ENCODE measurements around the gene CCNT2.

The CCNT2 gene

GRCh38 chr2:134946073-134946472, 27.5 kb downstream of the CCNT2 start:
- H3K27me3 ChIP-seq (ENCODE audit: control insufficient read depth, insufficient read depth, low read length): no peaks in the 10 kb centered on the region
- H3K36me3 ChIP-seq (ENCODE audit: control insufficient read depth, insufficient read depth, low read length): no peaks in the 10 kb centered on the region
- H3K9ac ChIP-seq: no peak overlapping the region
- peaks cover 27% of the 10 kb centered on the region for H3K79me2 ChIP-seq
- no peak for TF ChIP-seq CTCF (IDR thresholded peaks at IDR 0.05)
- H3K4me1 ChIP-seq: peaks cover 10% of the 10 kb centered on the region
- H2AFZ ChIP-seq: no peak overlapping the region
- H3K4me3 ChIP-seq (ENCODE audit: low read depth, low read length): no peak overlapping the region
- no peak overlapping the region for H3K27ac ChIP-seq
- no peaks in the 10 kb centered on the region for H3K9me3 ChIP-seq (ENCODE audit: control insufficient read depth, low read length)
- H3K4me2 ChIP-seq (ENCODE audit: low read length): no peak overlapping the region

- H3K36me3 ChIP-seq (ENCODE audit: control insufficient read depth, insufficient read depth, low read length): no peaks in the 10 kb centered on the region
Observed at GRCh38 chr2:134949981-134950708, 31.5 kb downstream of the CCNT2 start.

GRCh38 chr2:134950886-134951285, 32.3 kb downstream of the CCNT2 start:
- Histone ChIP-seq H3K4me3 (ENCODE audit: low read depth, low read length) (no peak overlapping the region), H3K9me3 (ENCODE audit: control insufficient read depth, low read length) (no peaks in the 10 kb centered on the region), H3K27ac (no peak overlapping the region), H3K9ac (no peak overlapping the region), H3K79me2 (peaks cover 20% of the 10 kb centered on the region), H3K27me3 (ENCODE audit: control insufficient read depth, insufficient read depth, low read length) (no peaks in the 10 kb centered on the region), H3K4me2 (ENCODE audit: low read length) (no peak overlapping the region), H3K4me1 (no peaks in the 10 kb centered on the region), H3K36me3 (ENCODE audit: control insufficient read depth, insufficient read depth, low read length) (no peaks in the 10 kb centered on the region), H2AFZ (no peak overlapping the region)
- no peak for TF ChIP-seq CTCF (IDR thresholded peaks at IDR 0.05)

More at GRCh38 chr2:134949981-134950708, 31.5 kb downstream of the CCNT2 start:
- H3K9ac ChIP-seq: no peak overlapping the region
- H2AFZ ChIP-seq: no peak overlapping the region
- no peak for TF ChIP-seq CTCF (IDR thresholded peaks at IDR 0.05)
- peaks cover 20% of the 10 kb centered on the region for H3K79me2 ChIP-seq
- peaks cover 2% of the 10 kb centered on the region for H3K4me1 ChIP-seq
- H3K4me2 ChIP-seq (ENCODE audit: low read length): no peak overlapping the region
- H3K4me3 ChIP-seq (ENCODE audit: low read depth, low read length): no peak overlapping the region
- no peaks in the 10 kb centered on the region for H3K27me3 ChIP-seq (ENCODE audit: control insufficient read depth, insufficient read depth, low read length)
- H3K27ac ChIP-seq: no peak overlapping the region
- no peaks in the 10 kb centered on the region for H3K9me3 ChIP-seq (ENCODE audit: control insufficient read depth, low read length)

GRCh38 chr2:134952608-134953007, 34.0 kb downstream of the CCNT2 start:
- no peaks in the 10 kb centered on the region for H3K36me3 ChIP-seq (ENCODE audit: control insufficient read depth, insufficient read depth, low read length)

More at GRCh38 chr2:134952608-134953007, 34.0 kb downstream of the CCNT2 start:
- H3K4me1 ChIP-seq: no peaks in the 10 kb centered on the region
- TF ChIP-seq CTCF (IDR thresholded peaks at IDR 0.05): no peak
- peaks cover 16% of the 10 kb centered on the region for H3K79me2 ChIP-seq
- no peak overlapping the region for H3K27ac ChIP-seq
- H3K9me3 ChIP-seq (ENCODE audit: control insufficient read depth, low read length): no peaks in the 10 kb centered on the region
- no peak overlapping the region for H3K4me3 ChIP-seq (ENCODE audit: low read depth, low read length)
- no peaks in the 10 kb centered on the region for H3K27me3 ChIP-seq (ENCODE audit: control insufficient read depth, insufficient read depth, low read length)
- H2AFZ ChIP-seq: no peak overlapping the region
- no peak overlapping the region for H3K9ac ChIP-seq
- H3K4me2 ChIP-seq (ENCODE audit: low read length): no peak overlapping the region

Measured in parathyroid adenoma (tissue), 2 donors.